Pancreas (tissue), 10 donors: Measurements from ENCODE around the gene WDFY4. TPM values are rescaled to one million over a fixed set of nuclear protein-coding genes. Genes with fewer than 3 reads are reported as not detected.

ENCODE experiments used
- ATAC-seq, 4 donors: fragments of 200-7000 bp; cut with Tn5 transposase; one replicate each; pipeline versions ENCODE4 v1.8.0 to v1.9.1; 2020; ENCODE audit warnings: mild to moderate bottlenecking in 4 of 4, moderate library complexity in 4 of 4
- DNase-seq, 6 donors: peaks; one replicate each; pipeline ENCODE4 v3.0.0-alpha.2; 2020
- FAIRE-seq: peaks from 2 replicates; lab custom pipeline; 2012; peaks lifted over from hg19 to GRCh38; lab: Jason Lieb, UNC
- H3K27ac ChIP-seq, 4 donors: fragments of 200-600 bp; sonication (generic); 1 replicate in 3 of 4; 2 replicates in 1 of 4; pipeline versions ENCODE4 v1.5.0 to v1.8.0; 2020
- H3K27me3 ChIP-seq, 4 donors: fragments of 200-600 bp; one replicate each; pipeline ENCODE4 v1.8.0; 2021
- H3K36me3 ChIP-seq, 3 donors: fragments of 200-600 bp; sonication (generic) in 1 of 3; one replicate each; pipeline versions ENCODE4 v1.5.0 to v1.8.0; 2020 to 2021
- H3K4me1 ChIP-seq, 3 donors: fragments of 200-600 bp; one replicate each; pipeline ENCODE4 v1.8.0; 2021
- H3K4me3 ChIP-seq, 4 donors: fragments of 200-600 bp; sonication (generic) in 2 of 4; one replicate each; pipeline versions ENCODE4 v1.5.0 to v1.8.0; 2020 to 2021
- H3K9me3 ChIP-seq, 4 donors: fragments of 200-600 bp; one replicate each; pipeline ENCODE4 v1.8.0; 2021
- WGBS, 2 donors: extraction: QIAGEN DNeasy Blood & Tissue Kit; methylation state at CpG; one replicate each; pipeline ENCODE4 v1.1.7; 2013; 5-methylcytosine and 5-hydroxymethylcytosine counted together
- intact Hi-C, 3 donors: fragments of 100-400 bp; cut with DNase I; formaldehyde crosslinking; loops; one replicate each; pipeline versions ENCODE4 v1.11.1 to v1.14.2; 2022
- polyA plus RNA-seq, 2 donors: library from polyadenylated mRNA; stranded (reverse); fragments of 200-250 nt; gene quantifications; one replicate each; pipeline ENCODE4 v1.2.3, GENCODE V29; 2013
- total RNA-seq, 6 donors: library from RNA; stranded (reverse); fragmentation: NEBNext Ultra II Directional in 4 of 6; extraction: Animal tissue kit (Norgen Biotek cat#: 25700) in 4 of 6; gene quantifications; one replicate each; pipeline versions ENCODE4 v1.2.1 to v1.2.4, GENCODE V29; 2021 to 2023
- TF ChIP-seq, protein P1 (sequence below), 4 donors: fragments of 200-600 bp; sonication (generic) in 3 of 4; IDR thresholded peaks; one replicate each; pipeline versions ENCODE4 v1.5.0 to v1.8.0; 2021; ENCODE audit warnings: antibody characterized with exemption in 4 of 4
- donor health status: healthy with polysubstance abuse.
- donor health status: DM: no; HTN: no; CAD: no; lungs with moderate emphysema.
- donor health status: DM: no; HTN: no; CAD: no.
- donor health status: control.
- donor health status: control.
- donor health status: Bipolar disorder and iron deficiency.
- donor health status: DM: yes; HTN: yes; CAD: no.
- donor health status: DM: no; HTN: no; CAD: no.
- donor health status: DM: no; HTN: no; CAD: no.
- donor health status: DM: yes; HTN: yes; CAD: no.

Gene WDFY4
- total and polyA plus RNA-seq, 8 donors = 0.14 to 8.4 (median 0.72) TPM

GRCh38 chr10:48697091-48697490, 12.4 kb downstream of the WDFY4 start:
- TF ChIP-seq, protein P1, sequence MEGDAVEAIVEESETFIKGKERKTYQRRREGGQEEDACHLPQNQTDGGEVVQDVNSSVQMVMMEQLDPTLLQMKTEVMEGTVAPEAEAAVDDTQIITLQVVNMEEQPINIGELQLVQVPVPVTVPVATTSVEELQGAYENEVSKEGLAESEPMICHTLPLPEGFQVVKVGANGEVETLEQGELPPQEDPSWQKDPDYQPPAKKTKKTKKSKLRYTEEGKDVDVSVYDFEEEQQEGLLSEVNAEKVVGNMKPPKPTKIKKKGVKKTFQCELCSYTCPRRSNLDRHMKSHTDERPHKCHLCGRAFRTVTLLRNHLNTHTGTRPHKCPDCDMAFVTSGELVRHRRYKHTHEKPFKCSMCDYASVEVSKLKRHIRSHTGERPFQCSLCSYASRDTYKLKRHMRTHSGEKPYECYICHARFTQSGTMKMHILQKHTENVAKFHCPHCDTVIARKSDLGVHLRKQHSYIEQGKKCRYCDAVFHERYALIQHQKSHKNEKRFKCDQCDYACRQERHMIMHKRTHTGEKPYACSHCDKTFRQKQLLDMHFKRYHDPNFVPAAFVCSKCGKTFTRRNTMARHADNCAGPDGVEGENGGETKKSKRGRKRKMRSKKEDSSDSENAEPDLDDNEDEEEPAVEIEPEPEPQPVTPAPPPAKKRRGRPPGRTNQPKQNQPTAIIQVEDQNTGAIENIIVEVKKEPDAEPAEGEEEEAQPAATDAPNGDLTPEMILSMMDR (IDR thresholded peaks at IDR 0.05) = no peak
- no peak for FAIRE-seq

DNA sequence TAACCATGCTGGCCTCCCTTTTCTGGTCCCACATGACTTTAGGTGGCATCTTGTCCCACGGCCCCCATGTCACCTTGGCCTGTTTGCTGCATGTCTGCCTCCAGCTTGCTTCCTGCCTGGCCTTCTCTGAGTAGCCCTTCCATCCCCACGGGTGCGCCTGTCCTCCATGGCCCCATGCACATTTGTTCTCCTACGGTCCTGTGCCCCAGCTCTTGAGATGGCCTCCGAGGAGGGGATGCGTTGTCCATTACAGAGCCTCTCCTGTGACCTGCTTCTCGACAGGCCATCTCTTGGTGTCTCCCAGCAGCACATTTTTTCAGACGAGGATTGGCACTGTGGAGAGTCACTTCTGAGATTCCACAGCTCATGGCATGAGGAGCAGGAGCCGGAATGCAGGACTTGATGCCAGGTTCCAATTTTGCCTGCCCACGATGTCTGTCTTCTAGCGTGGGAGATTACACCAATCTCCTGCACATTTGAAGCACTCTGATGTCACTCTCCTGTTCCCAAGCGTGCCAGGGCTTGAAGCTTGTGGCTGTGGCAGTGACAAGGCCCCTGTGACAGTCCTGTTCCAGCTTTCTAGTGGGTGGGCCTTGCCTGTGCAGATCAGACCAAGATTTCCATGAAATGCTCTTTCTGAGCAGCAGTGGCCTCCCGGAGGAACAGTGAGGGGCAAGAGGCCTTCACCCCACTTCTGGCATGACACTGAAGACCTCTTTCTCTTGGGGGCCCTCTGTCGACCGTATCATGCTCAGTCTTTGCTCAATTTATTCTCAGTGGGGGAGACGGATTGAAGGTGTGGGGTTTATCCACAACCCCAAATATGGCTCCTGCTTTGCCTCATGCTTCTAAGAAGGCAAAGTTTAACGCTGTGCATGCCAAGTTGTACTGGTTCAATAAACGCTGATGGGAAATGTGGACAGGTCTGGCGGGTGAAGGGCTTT, 13.4 kb downstream of the WDFY4 start:
- TF ChIP-seq, protein P1 (IDR thresholded peaks at IDR 0.05) = no peak
- H3K4me3 ChIP-seq = no peak overlapping the region
- 69 to 74% methylated on average over 19 of the region's 19 CpGs for WGBS, 2 donors
- H3K4me1 ChIP-seq = no peaks in the 10 kb centered on the region
- no peaks in the 10 kb centered on the region for H3K9me3 ChIP-seq
- intact Hi-C loops = no loop called here
- no peaks in the 10 kb centered on the region for H3K27me3 ChIP-seq
- DNase-seq = no peak
- H3K36me3 ChIP-seq = no peaks in the 10 kb centered on the region
- H3K27ac ChIP-seq = no peak overlapping the region
- no peak for FAIRE-seq
- no peak for ATAC-seq

More at GRCh38 chr10:48697091-48697490, 12.4 kb downstream of the WDFY4 start:
- intact Hi-C loops = no loop called here
- H3K4me1 ChIP-seq = no peaks in the 10 kb centered on the region
- 60 to 63% methylated on average over 5 of the region's 5 CpGs for WGBS, 2 donors
- no peak for ATAC-seq
- H3K27ac ChIP-seq = no peak overlapping the region
- DNase-seq = no peak
- H3K36me3 ChIP-seq = no peaks in the 10 kb centered on the region
- no peaks in the 10 kb centered on the region for H3K27me3 ChIP-seq
- H3K9me3 ChIP-seq = no peaks in the 10 kb centered on the region
- H3K4me3 ChIP-seq = no peak overlapping the region

DNA sequence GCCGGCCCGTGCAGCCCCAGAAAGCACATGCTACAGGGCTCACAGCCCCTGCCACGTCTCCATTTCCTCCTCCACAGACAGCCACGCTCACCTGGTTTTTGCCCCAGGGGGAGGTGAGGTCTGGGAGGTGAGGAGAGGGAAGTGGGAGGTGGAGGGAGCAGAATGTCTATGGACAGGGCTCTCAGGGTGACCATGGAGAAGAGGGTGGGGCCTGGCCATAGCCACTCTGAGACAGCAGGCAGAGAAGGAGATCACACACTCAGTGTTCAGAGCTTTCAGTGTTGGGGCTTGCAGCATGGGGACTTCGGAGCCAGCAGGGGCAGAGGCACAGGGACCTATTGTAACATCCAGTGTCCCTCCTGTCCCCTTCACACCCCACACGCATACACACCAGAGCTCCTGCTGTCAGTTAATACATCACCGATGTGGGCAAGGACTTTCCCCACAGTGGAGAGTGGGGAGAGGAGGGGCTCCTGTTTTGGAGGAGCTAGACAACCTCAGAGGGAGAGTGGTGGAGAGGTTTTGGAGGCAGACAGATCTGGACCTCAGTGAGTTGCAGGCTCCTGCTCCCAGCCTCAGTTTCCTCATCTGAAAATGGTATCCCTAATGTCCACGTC, 14.4 kb downstream of the WDFY4 start:
- no peaks in the 10 kb centered on the region for H3K27me3 ChIP-seq
- WGBS, 2 donors = 35 to 42% methylated on average over 8 of the region's 8 CpGs
- FAIRE-seq (no peak), DNase-seq (no peak), ATAC-seq (no peak)
- no peak overlapping the region for H3K27ac ChIP-seq
- TF ChIP-seq, protein P1 (IDR thresholded peaks at IDR 0.05) = no peak
- no peaks in the 10 kb centered on the region for H3K4me1 ChIP-seq
- no peak overlapping the region for H3K4me3 ChIP-seq
- intact Hi-C loops = no loop called here
- no peaks in the 10 kb centered on the region for H3K36me3 ChIP-seq
- H3K9me3 ChIP-seq = no peaks in the 10 kb centered on the region

DNA sequence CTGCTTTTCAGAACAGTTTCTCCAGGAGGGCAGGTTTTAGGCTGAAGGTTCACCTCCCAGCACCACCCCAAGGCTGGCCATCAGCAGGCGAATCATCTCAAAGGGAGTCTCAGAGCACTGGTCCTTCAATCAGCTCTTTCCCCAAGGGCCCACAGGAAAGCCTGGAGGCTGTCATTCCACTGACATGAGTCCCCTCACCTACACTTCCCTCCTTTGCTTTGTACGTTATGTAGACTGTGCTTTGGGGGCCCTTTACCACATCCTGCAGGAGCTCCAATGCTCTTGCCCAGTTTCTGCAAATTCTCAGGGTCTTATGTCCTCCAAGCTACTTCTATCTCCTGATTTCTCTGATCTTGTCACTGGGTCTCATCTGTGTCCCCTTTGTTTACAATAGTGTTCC, 15.4 kb downstream of the WDFY4 start:
- Histone ChIP-seq H3K36me3 (no peaks in the 10 kb centered on the region), H3K4me3 (no peak overlapping the region), H3K4me1 (no peaks in the 10 kb centered on the region), H3K27me3 (no peaks in the 10 kb centered on the region), H3K27ac (no peak overlapping the region), H3K9me3 (no peaks in the 10 kb centered on the region)
- FAIRE-seq = no peak
- intact Hi-C loops = no loop called here
- no peak for DNase-seq
- no peak for ATAC-seq
- WGBS, 2 donors = 58 to 59% methylated on average over 2 of the region's 2 CpGs
- TF ChIP-seq, protein P1 (IDR thresholded peaks at IDR 0.05) = no peak
